ENCODE measurements around the gene GRPEL2.

Gene GRPEL2

DNA sequence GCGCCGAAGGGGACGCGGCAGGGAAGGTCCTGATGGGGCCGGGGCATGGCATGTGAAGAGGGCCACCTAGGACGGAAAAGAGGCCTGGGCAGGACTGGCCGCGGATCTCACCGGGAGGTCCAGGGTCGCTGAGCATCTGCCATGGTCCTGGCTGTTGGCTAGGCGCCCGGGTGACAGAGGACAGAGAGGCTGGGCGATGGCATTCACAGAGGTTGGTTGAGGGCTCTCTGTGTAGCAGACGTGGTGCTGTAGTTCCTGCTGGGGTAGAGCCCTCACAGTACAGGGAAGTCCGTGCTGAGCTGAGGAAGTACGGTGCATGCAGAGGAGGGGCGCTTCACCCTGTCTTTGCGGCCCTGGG lies 13.0 kb downstream of the GRPEL2 start:
- no peak for DNase-seq

- no peak for DNase-seq
Measured at GRCh38 chr5:149358868-149359495, 13.7 kb downstream of the GRPEL2 start.

GRCh38 chr5:149360272-149360671 lies 15.0 kb downstream of the GRPEL2 start:
- DNase-seq, result no peak

- DNase-seq, result no peak
Measured at GRCh38 chr5:149362541-149362940, 17.2 kb downstream of the GRPEL2 start.

DNA sequence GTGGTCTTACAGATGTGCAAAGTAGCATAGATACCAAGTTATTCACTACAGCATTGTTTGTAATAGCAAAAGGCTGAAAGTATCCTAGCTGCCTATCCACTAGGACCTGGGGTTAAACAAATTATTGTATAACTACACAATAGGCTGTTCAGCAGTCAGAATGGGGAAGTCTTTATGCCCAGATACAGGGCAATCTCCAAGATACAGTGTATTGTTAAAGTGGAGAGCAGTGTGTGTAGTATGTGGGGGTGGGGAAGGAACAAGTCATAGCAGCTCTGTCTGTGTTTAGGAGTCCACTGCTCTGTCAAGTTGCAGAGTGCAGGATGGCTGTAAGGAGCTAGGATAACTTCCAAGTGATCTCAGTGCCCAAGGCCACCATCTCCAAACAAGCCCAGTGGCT lies 18.1 kb downstream of the GRPEL2 start:
- no peak for DNase-seq

DNA sequence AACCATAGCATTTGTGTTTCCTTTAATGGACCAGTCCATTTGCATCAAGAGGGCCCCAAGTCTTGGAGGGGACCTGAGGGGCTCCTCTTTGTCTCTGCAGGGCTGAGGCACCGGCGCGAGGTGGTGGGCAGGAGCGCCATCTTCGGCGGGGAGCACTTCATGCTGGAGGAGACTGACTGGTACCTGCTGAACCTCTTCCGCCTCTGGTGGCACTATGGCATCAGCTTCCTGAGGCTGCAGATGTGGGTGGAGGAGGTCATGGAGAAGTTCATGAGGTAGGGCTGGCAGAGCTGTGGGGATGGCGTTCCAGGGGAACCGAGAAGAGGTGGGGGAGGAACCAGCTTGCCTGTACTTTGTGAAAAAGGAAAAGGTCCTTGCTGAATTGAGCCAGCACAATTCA lies 18.6 kb downstream of the GRPEL2 start:
- DNase-seq, result no peak

DNA sequence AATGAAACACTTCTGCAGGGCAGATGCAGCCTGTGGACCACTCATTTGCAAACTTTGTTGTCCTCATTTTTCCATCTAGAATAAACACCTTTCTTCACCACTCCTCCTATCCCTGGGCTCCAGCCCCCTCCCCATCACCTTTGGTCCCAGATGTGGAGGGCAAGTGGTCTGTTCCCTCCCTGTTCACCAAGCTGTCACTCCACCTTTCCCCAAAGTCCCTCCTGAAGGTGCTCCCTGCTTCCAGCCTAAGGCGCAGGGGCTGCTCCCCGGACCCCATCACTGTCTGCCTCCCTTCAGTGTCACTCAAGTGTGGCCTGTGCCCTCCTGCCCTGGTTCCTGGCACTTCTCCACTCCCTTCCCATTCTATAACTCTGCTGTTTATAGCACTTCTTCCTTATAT lies 19.4 kb downstream of the GRPEL2 start:
- DNase-seq, result no peak

GRCh38 chr5:149365418-149365817 lies 20.1 kb downstream of the GRPEL2 start:
- no peak for DNase-seq

GRCh38 chr5:149366169-149366729 lies 20.9 kb downstream of the GRPEL2 start:
- DNase-seq, result no peak

GRCh38 chr5:149367249-149367971 lies 22.1 kb downstream of the GRPEL2 start:
- DNase-seq, result peak; percentile 77

GRCh38 chr5:149367972-149368645 lies 22.8 kb downstream of the GRPEL2 start:
- DNase-seq, result no peak

DNA sequence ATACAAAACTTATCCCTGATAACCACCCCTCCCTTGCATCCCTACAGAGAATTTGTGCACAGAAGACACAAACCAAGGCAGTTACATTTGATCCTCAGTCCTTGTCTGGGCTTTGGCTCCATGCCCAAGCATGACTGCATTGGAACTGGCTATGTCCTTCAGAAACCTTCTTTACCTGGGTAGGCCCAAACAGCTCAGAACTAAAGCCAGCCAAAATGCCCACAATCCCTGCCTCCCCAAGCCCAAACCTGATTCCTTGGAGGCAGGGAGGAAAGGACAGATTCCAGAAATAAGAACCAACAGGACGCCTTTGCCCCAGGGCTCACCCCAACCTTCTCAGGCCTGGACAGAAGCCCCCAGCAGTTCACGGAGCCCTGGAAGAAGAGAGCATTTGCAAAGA lies 25.6 kb downstream of the GRPEL2 start:
- no peak for DNase-seq

DNA sequence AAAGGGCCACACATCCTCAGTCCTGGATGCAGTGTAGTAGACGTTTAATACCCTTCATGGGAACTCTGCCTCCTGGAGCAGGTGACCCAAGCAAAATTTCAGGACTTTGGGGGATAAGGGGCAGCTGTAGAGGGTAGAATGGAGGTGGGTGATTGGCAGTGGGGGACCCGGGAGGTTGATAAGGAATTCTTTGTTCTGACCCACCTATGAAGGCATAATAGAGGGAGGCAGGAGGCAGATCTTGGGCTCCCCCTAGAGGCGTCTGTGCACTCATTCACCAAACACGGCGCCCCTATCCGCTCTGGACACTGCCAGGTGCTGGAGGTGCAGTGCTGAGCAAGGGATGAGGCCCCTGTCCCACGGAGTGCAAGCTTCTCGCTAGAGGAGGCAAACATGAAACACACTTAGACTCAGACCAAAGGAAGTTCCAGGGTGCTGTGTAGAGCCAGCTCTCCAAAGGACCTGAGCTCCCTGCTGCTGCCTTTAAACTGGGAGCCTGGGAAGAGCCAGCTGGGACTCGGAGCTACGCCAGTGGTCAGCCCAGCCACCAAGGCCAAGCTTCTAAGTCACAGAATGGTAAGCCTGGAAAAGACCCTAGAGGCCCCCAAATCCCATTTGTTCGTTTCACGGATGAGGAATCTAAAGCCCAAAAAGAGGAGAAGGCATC lies 26.1 kb downstream of the GRPEL2 start:
- DNase-seq, result peak; percentile 25

- DNase-seq, result no peak
Measured at GRCh38 chr5:149372076-149372795, 26.9 kb downstream of the GRPEL2 start.

DNA sequence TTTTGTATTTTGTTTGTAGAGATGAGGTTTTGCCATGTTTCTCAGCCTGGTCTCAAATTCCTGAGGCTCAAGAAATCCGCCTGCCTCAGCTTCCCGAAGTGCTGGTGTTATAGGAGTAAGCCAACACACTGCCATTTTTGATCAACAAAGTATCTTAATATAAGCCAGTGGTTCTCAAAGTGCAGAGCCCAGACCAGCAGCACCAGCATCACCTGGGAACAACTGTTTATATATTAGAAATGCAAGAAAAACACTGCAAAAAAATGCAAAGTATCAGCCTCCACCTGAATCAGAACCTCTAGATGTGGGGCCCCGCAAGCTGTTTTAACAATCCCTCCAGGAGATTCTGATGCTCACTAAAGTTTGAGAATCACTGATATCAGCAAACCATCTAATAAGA lies 27.6 kb downstream of the GRPEL2 start:
- DNase-seq, result no peak

GRCh38 chr5:149374303-149374702 lies 29.0 kb downstream of the GRPEL2 start:
- DNase-seq, result no peak

DNA sequence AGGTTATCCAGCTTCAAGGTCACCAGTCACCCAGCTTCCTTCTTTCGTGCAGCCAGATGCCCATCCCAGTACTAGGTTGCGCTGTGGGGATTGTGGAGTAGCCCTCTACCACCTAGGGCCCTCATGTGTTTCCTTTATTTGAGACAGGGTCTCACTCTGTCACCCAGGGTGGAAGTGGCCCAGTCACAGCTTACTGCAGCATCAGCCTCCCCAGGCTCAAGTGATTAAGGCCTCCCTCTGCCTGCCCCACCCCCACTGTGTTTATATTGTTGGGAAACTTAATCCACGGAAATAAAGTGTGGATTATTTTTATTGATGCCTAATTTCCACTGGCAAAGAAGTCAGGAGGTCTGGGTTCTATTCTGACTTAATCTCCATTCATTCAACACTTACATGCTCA lies 29.5 kb downstream of the GRPEL2 start:
- no peak for DNase-seq

DNA sequence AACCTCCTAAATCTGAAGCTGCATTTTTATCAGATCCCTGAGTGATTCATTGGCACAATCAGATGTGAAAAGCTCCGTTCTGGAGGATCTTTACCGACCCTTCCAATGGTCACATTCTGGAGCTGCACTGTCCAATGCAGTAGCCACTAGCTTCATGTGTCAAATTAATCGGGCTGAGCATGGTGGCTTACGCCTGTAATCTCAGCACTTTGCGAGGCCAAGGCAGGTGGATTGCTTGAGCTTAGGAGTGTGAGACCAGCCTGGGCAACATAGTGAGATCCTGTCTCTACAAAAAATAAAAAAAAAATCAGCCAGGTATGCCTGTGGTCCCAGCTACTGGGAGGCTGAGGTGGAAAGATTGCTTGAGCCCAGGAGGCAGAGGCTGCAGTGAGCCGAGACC lies 30.1 kb downstream of the GRPEL2 start:
- DNase-seq, result no peak

- no peak for DNase-seq
Measured at GRCh38 chr5:149376104-149376503, 30.8 kb downstream of the GRPEL2 start.

- DNase-seq, result no peak
Measured at GRCh38 chr5:149376711-149377447, 31.6 kb downstream of the GRPEL2 start.

DNA sequence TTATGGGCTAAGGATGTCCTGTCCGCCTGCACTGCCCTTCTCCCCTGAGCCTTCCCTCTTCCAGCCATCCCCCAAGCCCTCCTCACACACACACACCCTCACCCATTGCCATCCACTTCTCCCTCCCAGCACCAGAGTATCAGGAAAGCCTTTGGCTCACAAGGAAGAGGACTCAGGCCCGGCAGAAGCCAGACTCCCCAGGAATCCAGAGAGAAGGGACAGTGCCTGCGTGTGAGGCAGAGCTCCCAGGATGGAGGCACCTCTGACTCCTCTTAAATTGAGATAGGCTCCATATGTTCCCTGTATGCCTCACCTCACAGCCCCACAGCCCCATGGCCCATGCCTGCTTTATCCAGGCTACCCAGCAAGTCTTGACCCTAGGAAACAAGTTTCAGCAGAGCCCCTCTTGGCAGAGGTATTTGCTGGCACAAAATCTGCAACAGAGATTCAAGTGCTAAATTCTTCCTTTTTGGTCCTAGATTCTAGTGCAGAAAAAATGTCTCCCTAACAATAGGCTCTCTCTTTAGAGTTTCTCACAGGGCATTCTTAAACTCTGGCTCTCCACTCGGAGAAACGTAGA lies 33.0 kb downstream of the GRPEL2 start:
- DNase-seq, result no peak

All from SHP77 treated with DMSO at 0.1 percent for 48 hours (cell line).